NB4 (cell line): ENCODE data around the gene TAF1B.

Experiments
- DNase-seq: peaks from one replicate; pipeline ENCODE4 v3.0.0; 2010; ENCODE audit warnings: low read depth
- H3K4me3 ChIP-seq: one replicate; pipeline ENCODE4 v1.5.1; 2011; ENCODE audit warnings: mild to moderate bottlenecking, low read depth, low read length, moderate library complexity
- CTCF ChIP-seq: IDR thresholded peaks from one replicate; pipeline ENCODE4 v1.5.1; 2012; ENCODE audit warnings: low read depth, low read length
- MAX ChIP-seq: IDR thresholded peaks from 2 replicates; pipeline ENCODE4 v1.6.1; 2011; ENCODE audit warnings: low read depth, low read length
- MYC ChIP-seq: IDR thresholded peaks from 2 replicates; pipeline ENCODE4 v1.6.1; 2011; ENCODE audit warnings: low read depth, low read length
- POLR2A ChIP-seq: IDR thresholded peaks from 2 replicates; pipeline ENCODE4 v1.6.1; 2011; ENCODE audit warnings: mild to moderate bottlenecking; ENCODE audit not compliant: insufficient read length; ENCODE audit errors: extremely low read depth

TAF1B gene

GRCh38 chr2:9824441-9824840 is 18.8 kb upstream of the TAF1B start:
- TF ChIP-seq MYC (no peak), MAX (no peak), POLR2A (no peak), CTCF (no peak)
- no peak for DNase-seq
- H3K4me3 ChIP-seq, result no peak overlapping the region

GRCh38 chr2:9824956-9825720 is 18.1 kb upstream of the TAF1B start:
- H3K4me3 ChIP-seq, result no peak overlapping the region
- no peak for DNase-seq
- TF ChIP-seq MAX, result no peak
- no peak for TF ChIP-seq CTCF
- no peak for TF ChIP-seq POLR2A
- TF ChIP-seq MYC, result no peak

- H3K4me3 ChIP-seq, result no peak overlapping the region
- no peak for DNase-seq
- TF ChIP-seq MAX, result no peak
- TF ChIP-seq MYC, result no peak
- TF ChIP-seq CTCF, result no peak
- TF ChIP-seq POLR2A, result no peak
Measured at GRCh38 chr2:9826208-9826607, 17.1 kb upstream of the TAF1B start.

- no peak overlapping the region for H3K4me3 ChIP-seq
- no peak for DNase-seq
- TF ChIP-seq CTCF (no peak), MAX (no peak), POLR2A (no peak), MYC (no peak)
Measured at GRCh38 chr2:9830685-9831410, 12.4 kb upstream of the TAF1B start.

GRCh38 chr2:9831670-9832069 is 11.6 kb upstream of the TAF1B start:
- no peak for DNase-seq
- TF ChIP-seq MAX (no peak), CTCF (no peak), POLR2A (no peak), MYC (no peak)
- H3K4me3 ChIP-seq, result no peak overlapping the region
